IMR-90 (cell line): ENCODE data around the gene BPIFA3.

Experiments used
- MAFK ChIP-seq: IDR thresholded peaks from 2 replicates; pipeline ENCODE4 v1.6.1; 2012; ENCODE audit warnings: low read depth, low read length, improper control_type of control experiment
- RAD21 ChIP-seq: IDR thresholded peaks from 2 replicates; pipeline ENCODE4 v1.6.1; 2012; ENCODE audit warnings: low read length, improper control_type of control experiment
- RFX5 ChIP-seq: IDR thresholded peaks from 2 replicates; pipeline ENCODE4 v1.8.0; 2012; ENCODE audit warnings: low read depth, mild to moderate bottlenecking, low read length, moderate library complexity
- SMC3 ChIP-seq: fragments of 150-350 bp; IDR thresholded peaks from 2 replicates; pipeline ENCODE4 v1.6.1; 2016; ENCODE audit warnings: low read depth, mild to moderate bottlenecking, antibody characterized with exemption, low read length, moderate library complexity
- TF ChIP-seq, protein P1 (sequence below): conservative IDR thresholded peaks from 2 replicates; pipeline ENCODE4 v1.5.1; 2012; ENCODE audit warnings: mild to moderate bottlenecking, low read depth, low read length, improper control_type of control experiment
- TF ChIP-seq, protein P2 (sequence below): fragments of 150-350 bp; IDR thresholded peaks from 2 replicates; pipeline ENCODE4 v1.6.1; 2017; ENCODE audit warnings: mild to moderate bottlenecking, antibody characterized with exemption, low read length, low read depth

GRCh38 chr20:33275871-33276270, 58.7 kb downstream of the BPIFA3 start:
- TF ChIP-seq, protein P1, sequence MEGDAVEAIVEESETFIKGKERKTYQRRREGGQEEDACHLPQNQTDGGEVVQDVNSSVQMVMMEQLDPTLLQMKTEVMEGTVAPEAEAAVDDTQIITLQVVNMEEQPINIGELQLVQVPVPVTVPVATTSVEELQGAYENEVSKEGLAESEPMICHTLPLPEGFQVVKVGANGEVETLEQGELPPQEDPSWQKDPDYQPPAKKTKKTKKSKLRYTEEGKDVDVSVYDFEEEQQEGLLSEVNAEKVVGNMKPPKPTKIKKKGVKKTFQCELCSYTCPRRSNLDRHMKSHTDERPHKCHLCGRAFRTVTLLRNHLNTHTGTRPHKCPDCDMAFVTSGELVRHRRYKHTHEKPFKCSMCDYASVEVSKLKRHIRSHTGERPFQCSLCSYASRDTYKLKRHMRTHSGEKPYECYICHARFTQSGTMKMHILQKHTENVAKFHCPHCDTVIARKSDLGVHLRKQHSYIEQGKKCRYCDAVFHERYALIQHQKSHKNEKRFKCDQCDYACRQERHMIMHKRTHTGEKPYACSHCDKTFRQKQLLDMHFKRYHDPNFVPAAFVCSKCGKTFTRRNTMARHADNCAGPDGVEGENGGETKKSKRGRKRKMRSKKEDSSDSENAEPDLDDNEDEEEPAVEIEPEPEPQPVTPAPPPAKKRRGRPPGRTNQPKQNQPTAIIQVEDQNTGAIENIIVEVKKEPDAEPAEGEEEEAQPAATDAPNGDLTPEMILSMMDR, result no peak
- TF ChIP-seq SMC3 (no peak), RFX5 (no peak), RAD21 (no peak), MAFK (no peak)
- TF ChIP-seq, protein P2, sequence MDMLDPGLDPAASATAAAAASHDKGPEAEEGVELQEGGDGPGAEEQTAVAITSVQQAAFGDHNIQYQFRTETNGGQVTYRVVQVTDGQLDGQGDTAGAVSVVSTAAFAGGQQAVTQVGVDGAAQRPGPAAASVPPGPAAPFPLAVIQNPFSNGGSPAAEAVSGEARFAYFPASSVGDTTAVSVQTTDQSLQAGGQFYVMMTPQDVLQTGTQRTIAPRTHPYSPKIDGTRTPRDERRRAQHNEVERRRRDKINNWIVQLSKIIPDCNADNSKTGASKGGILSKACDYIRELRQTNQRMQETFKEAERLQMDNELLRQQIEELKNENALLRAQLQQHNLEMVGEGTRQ, result no peak
